Lower leg skin (tissue), 4 donors: ENCODE data around the gene PLEKHA8. TPM values are rescaled to one million over a fixed set of nuclear protein-coding genes. Genes with fewer than 3 reads are reported as not detected.
"Not testable (repeated sequence)": the region's sequence is repeated elsewhere in the genome, so short reads cannot be mapped to it uniquely, and the experiment has no call there.

Source experiments
- DNase-seq, 2 donors: peaks; one replicate each; pipeline ENCODE4 v3.0.0-alpha.2; 2019; ENCODE audit warnings: low spot score in 2 of 2
- H3K4me3 ChIP-seq: fragments of 200-600 bp; sonication (generic); 2 replicates; pipeline ENCODE4 v1.5.1; 2017; ENCODE audit warnings: mild to moderate bottlenecking, low read depth; ENCODE audit not compliant: poor library complexity, severe bottlenecking
- CTCF ChIP-seq, 3 donors: fragments of 450-650 bp; IDR thresholded peaks; one replicate each; pipeline ENCODE4 v1.5.1; 2016; ENCODE audit warnings: antibody characterized with exemption in 3 of 3, mild to moderate bottlenecking in 3 of 3, moderate library complexity in 2 of 3
- POLR2A ChIP-seq, 2 donors: fragments of 450-650 bp; IDR thresholded peaks; one replicate each; pipeline ENCODE4 v1.6.1; 2016 to 2017; ENCODE audit warnings: antibody characterized with exemption in 2 of 2, mild to moderate bottlenecking in 1 of 2, moderate library complexity in 1 of 2
- WGBS, 2 donors: methylation state at CpG; one replicate each; pipeline ENCODE4 v1.1.5; 2018; 5-methylcytosine and 5-hydroxymethylcytosine counted together
- intact Hi-C: fragments of 100-400 bp; cut with DNase I; formaldehyde crosslinking; loops from one replicate; pipeline ENCODE4 v1.15.0; 2023; ENCODE audit warnings: low total_unique reads
- total RNA-seq, 4 donors: library from RNA; depleted of rRNA; stranded (reverse); fragments of >200 nt; gene quantifications; one replicate each; pipeline ENCODE4 v1.1.0, GENCODE V29; 2016

Gene PLEKHA8
- total RNA-seq, 4 donors from 2014 or later: 6.0 to 10.9 (median 6.5) TPM

- intact Hi-C loops: no loop called here
- no peak for TF ChIP-seq CTCF (IDR thresholded peaks at IDR 0.05)
- TF ChIP-seq POLR2A (IDR thresholded peaks at IDR 0.05): no peak
- WGBS, 2 donors: 94 to 99% methylated on average over 3 of the region's 3 CpGs
Measured at GRCh38 chr7:30053068-30053467, 24.9 kb downstream of the PLEKHA8 start.

GRCh38 chr7:30057741-30058140 lies 29.5 kb downstream of the PLEKHA8 start:
- intact Hi-C loops: no loop called here
- no peak overlapping the region for H3K4me3 ChIP-seq
- no peak for DNase-seq
- TF ChIP-seq POLR2A (IDR thresholded peaks at IDR 0.05) (no peak), CTCF (IDR thresholded peaks at IDR 0.05) (no peak)

More at GRCh38 chr7:30053068-30053467, 24.9 kb downstream of the PLEKHA8 start:
- no peak overlapping the region for H3K4me3 ChIP-seq
- DNase-seq: no peak

GRCh38 chr7:30061786-30062185 lies 33.6 kb downstream of the PLEKHA8 start:
- DNase-seq, H3K4me3 ChIP-seq, intact Hi-C loops: not testable (repeated sequence)
- WGBS, 2 donors: 27 to 32% methylated on average over 3 of the region's 3 CpGs

- 86% methylated on average over 1 of the region's 1 CpG for WGBS, 2 donors
- intact Hi-C loops: no loop called here
- no peak for TF ChIP-seq CTCF (IDR thresholded peaks at IDR 0.05)
- no peak for TF ChIP-seq POLR2A (IDR thresholded peaks at IDR 0.05)
- no peak for DNase-seq
- no peak overlapping the region for H3K4me3 ChIP-seq
Measured at GRCh38 chr7:30062587-30062986, 34.4 kb downstream of the PLEKHA8 start.

- WGBS, 2 donors: 46 to 56% methylated on average over 3 of the region's 3 CpGs
- intact Hi-C loops: no loop called here
- DNase-seq: no peak
- no peak overlapping the region for H3K4me3 ChIP-seq
- no peak for TF ChIP-seq CTCF (IDR thresholded peaks at IDR 0.05)
- no peak for TF ChIP-seq POLR2A (IDR thresholded peaks at IDR 0.05)
Measured at GRCh38 chr7:30065746-30066145, 37.5 kb downstream of the PLEKHA8 start.

GRCh38 chr7:30066687-30067086 lies 38.5 kb downstream of the PLEKHA8 start:
- TF ChIP-seq POLR2A (IDR thresholded peaks at IDR 0.05): no peak
- no peak for TF ChIP-seq CTCF (IDR thresholded peaks at IDR 0.05)
- intact Hi-C loops: no loop called here
- no peak overlapping the region for H3K4me3 ChIP-seq
- DNase-seq: no peak
- WGBS, 2 donors: 89 to 97% methylated on average over 1 of the region's 1 CpG
